H1 (cell line): ENCODE data around the gene RECK. TPM values are rescaled to one million over a fixed set of nuclear protein-coding genes. Genes with fewer than 3 reads are reported as not detected.

Source experiments
- ASH2L ChIP-seq: fragments of 200-600, 300-600 bp; sonication (generic); IDR thresholded peaks from one replicate; pipeline ENCODE4 v1.7.1; 2017; ENCODE audit warnings: low read length
- BRCA1 ChIP-seq: IDR thresholded peaks from 2 replicates; pipeline ENCODE4 v1.6.1; 2012; ENCODE audit warnings: low read depth, low read length, improper control_type of control experiment
- CBX5 ChIP-seq: fragments of 300-800, 300-1000 bp; sonication (generic); IDR thresholded peaks from 2 replicates; pipeline ENCODE4 v1.7.1; 2016; ENCODE audit warnings: antibody characterized with exemption, low read length, low read depth
- CHD1 ChIP-seq: IDR thresholded peaks from 2 replicates; pipeline ENCODE4 v1.6.1; 2012; ENCODE audit warnings: low read depth, low read length, improper control_type of control experiment
- CHD2 ChIP-seq: IDR thresholded peaks from 2 replicates; pipeline ENCODE4 v1.6.1; 2012; ENCODE audit warnings: low read length, improper control_type of control experiment
- CREB1 ChIP-seq: IDR thresholded peaks from 2 replicates; pipeline ENCODE4 v1.6.1; 2012; ENCODE audit warnings: inconsistent platforms
- CTCF ChIP-seq, 3 experiments: IDR thresholded peaks; 1 replicate in 2 of 3; 2 replicates in 1 of 3; pipeline versions ENCODE4 v1.5.1 to v1.6.1; 2011; ENCODE audit warnings: low read length in 3 of 3, mild to moderate bottlenecking in 3 of 3, inconsistent platforms in 2 of 3, low read depth in 1 of 3, moderate library complexity in 1 of 3; ENCODE audit not compliant: insufficient read depth in 1 of 3; ENCODE audit errors: control extremely low read depth in 1 of 3
- KDM1A ChIP-seq: fragments of 200-600, 300-600 bp; sonication (generic); IDR thresholded peaks from 2 replicates; pipeline ENCODE4 v1.7.1; 2016; ENCODE audit warnings: mild to moderate bottlenecking, low read length, borderline replicate concordance
- NANOG ChIP-seq: IDR thresholded peaks from 2 replicates; pipeline ENCODE4 v1.6.1; 2011; ENCODE audit warnings: low read length, low read depth, mild to moderate bottlenecking, inconsistent platforms; ENCODE audit not compliant: insufficient read depth, poor library complexity, severe bottlenecking
- POLR2AphosphoS5 ChIP-seq: IDR thresholded peaks from 2 replicates; pipeline ENCODE4 v1.6.1; 2011; ENCODE audit warnings: low read depth, low read length
- SP2 ChIP-seq: IDR thresholded peaks from 2 replicates; pipeline ENCODE4 v1.6.1; 2012; ENCODE audit warnings: mild to moderate bottlenecking, low read length, inconsistent platforms
- TAF1 ChIP-seq: IDR thresholded peaks from 2 replicates; pipeline ENCODE4 v1.6.1; 2011; ENCODE audit warnings: mild to moderate bottlenecking, low read depth, low read length
- TBP ChIP-seq: IDR thresholded peaks from 2 replicates; pipeline ENCODE4 v1.6.1; 2011; ENCODE audit warnings: low read depth, low read length, improper control_type of control experiment
- YY1 ChIP-seq: IDR thresholded peaks from 2 replicates; pipeline ENCODE4 v1.6.1; 2011; ENCODE audit warnings: low read depth, mild to moderate bottlenecking, low read length
- polyA plus RNA-seq, 7 experiments: library from polyadenylated mRNA; depleted of rRNA in 3 of 7; stranded (reverse) in 5 of 7; unstranded in 2 of 7; fragments of >200 nt in 5 of 7; fragments of 200-250 nt in 2 of 7; gene quantifications; 1 replicate in 5 of 7; 2 replicates in 1 of 7; 4 replicates in 1 of 7; pipeline versions ENCODE4 v1.2.1 to v1.2.3, GENCODE V29; 2011 to 2013; ENCODE audit warnings: missing spikeins in 2 of 7, mixed read lengths in 2 of 7
- total RNA-seq: library from RNA; stranded (reverse); fragmentation: NEBNext Ultra II Directional; extraction: Animal tissue kit (Norgen Biotek cat#: 25700); gene quantifications from 2 replicates; pipeline ENCODE4 v1.2.1, GENCODE V29; 2021
- TF ChIP-seq, protein P1 (sequence below): IDR thresholded peaks from 2 replicates; pipeline ENCODE4 v1.6.1; 2011; ENCODE audit warnings: low read length, improper control_type of control experiment

Gene RECK
- total and polyA plus RNA-seq, 2 of the 8 experiments (the other 6 are each of a cell fraction or from before 2014, with no cell fraction given), result 5.4 to 9.8 TPM

GRCh38 chr9:36163049-36163785, 126.5 kb downstream of the RECK start (continued):
- TF ChIP-seq TAF1, result 0 out of 2 replicates have a peak, but pooled peaks have one; percentile 56
- no peak for TF ChIP-seq SP2
- TF ChIP-seq YY1, result no peak; the same call in 1 of the 2 replicates
- TF ChIP-seq CHD1, result peak; percentile 60; the same call in 1 of the 2 replicates
- TF ChIP-seq KDM1A, result peak; percentile 39; the same call in 1 of the 2 replicates
- TF ChIP-seq CBX5, result no peak
- TF ChIP-seq ASH2L, result peak; percentile 98
- no peak for TF ChIP-seq BRCA1
- no peak; the same call in 1 of the 2 replicates for TF ChIP-seq CREB1
- peak; percentile 64; the same call in 1 of the 2 replicates for TF ChIP-seq CHD2
- TF ChIP-seq NANOG, result no peak
- TF ChIP-seq POLR2AphosphoS5, result 0 out of 2 replicates have a peak, but pooled peaks have one; percentile 38
- peak; percentile 45; the same call in 1 of the 2 replicates for TF ChIP-seq TBP
- TF ChIP-seq, protein P1, sequence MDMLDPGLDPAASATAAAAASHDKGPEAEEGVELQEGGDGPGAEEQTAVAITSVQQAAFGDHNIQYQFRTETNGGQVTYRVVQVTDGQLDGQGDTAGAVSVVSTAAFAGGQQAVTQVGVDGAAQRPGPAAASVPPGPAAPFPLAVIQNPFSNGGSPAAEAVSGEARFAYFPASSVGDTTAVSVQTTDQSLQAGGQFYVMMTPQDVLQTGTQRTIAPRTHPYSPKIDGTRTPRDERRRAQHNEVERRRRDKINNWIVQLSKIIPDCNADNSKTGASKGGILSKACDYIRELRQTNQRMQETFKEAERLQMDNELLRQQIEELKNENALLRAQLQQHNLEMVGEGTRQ, result no peak
- TF ChIP-seq CTCF (IDR thresholded peaks at IDR 0.05; ENCODE audit: control extremely low read depth in 1 of 3, insufficient read depth in 1 of 3, low read depth in 1 of 3, low read length in 3 of 3), result no peak
